Activated CD8-positive, alpha-beta memory T cell treated with anti-CD3 and anti-CD28 coated beads for 36 hours (primary cell): ENCODE results near the gene MAGED2. TPM values are rescaled to one million over a fixed set of nuclear protein-coding genes. Genes with fewer than 3 reads are reported as not detected.
"Not testable (repeated sequence)": the region's sequence is repeated elsewhere in the genome, so short reads cannot be mapped to it uniquely, and the experiment has no call there.

Source experiments
- CTCF ChIA-PET: fragments of 350-600 bp; sonication (Branson Sonifier 250); formaldehyde crosslinking; loops from one replicate; lab custom pipeline; 2021; ENCODE audit warnings: antibody characterized with exemption; lab: Charles Lee
- POLR2A ChIA-PET: fragments of 350-600 bp; sonication (Branson Sonifier 250); formaldehyde crosslinking; loops from one replicate; lab custom pipeline; 2021; ENCODE audit warnings: antibody characterized with exemption; lab: Charles Lee
- total RNA-seq, 2 experiments: library from RNA; stranded (reverse); gene quantifications; one replicate each; pipeline ENCODE4 v1.2.3, GENCODE V29; 2021

Gene MAGED2
- total RNA-seq, 2 experiments from 2014 or later: 31.7 to 34.4 TPM

- POLR2A ChIA-PET: no interaction called here
- CTCF ChIA-PET: no interaction called here
Measured at GRCh38 chrX:54817220-54817820, 9.8 kb downstream of the MAGED2 start.

GRCh38 chrX:54818221-54818620 lies 10.7 kb downstream of the MAGED2 start:
- POLR2A ChIA-PET: no interaction called here
- CTCF ChIA-PET: no interaction called here

GRCh38 chrX:54819201-54819600 lies 11.7 kb downstream of the MAGED2 start:
- CTCF ChIA-PET: no interaction called here
- POLR2A ChIA-PET: no interaction called here

- ChIA-PET POLR2A (no interaction called here), CTCF (no interaction called here)
Measured at GRCh38 chrX:54820737-54821136, 13.2 kb downstream of the MAGED2 start.

GRCh38 chrX:54821310-54821709 lies 13.8 kb downstream of the MAGED2 start:
- POLR2A ChIA-PET: no interaction called here
- CTCF ChIA-PET: no interaction called here

GRCh38 chrX:54824195-54824594 lies 16.6 kb downstream of the MAGED2 start:
- ChIA-PET CTCF (no interaction called here), POLR2A (no interaction called here)

GRCh38 chrX:54824722-54825121 lies 17.2 kb downstream of the MAGED2 start:
- ChIA-PET CTCF (no interaction called here), POLR2A (no interaction called here)

- POLR2A ChIA-PET: no interaction called here
Measured at GRCh38 chrX:54825716-54826438, 18.3 kb downstream of the MAGED2 start.

GRCh38 chrX:54826598-54826997 lies 19.1 kb downstream of the MAGED2 start:
- CTCF ChIA-PET: no interaction called here
- POLR2A ChIA-PET: no interaction called here

More at GRCh38 chrX:54825716-54826438, 18.3 kb downstream of the MAGED2 start:
- CTCF ChIA-PET: no interaction called here

GRCh38 chrX:54838583-54838982 lies 31.0 kb downstream of the MAGED2 start:
- CTCF ChIA-PET: no interaction called here
- POLR2A ChIA-PET: no interaction called here

GRCh38 chrX:54841184-54841874 lies 33.8 kb downstream of the MAGED2 start:
- POLR2A ChIA-PET, CTCF ChIA-PET: not testable (repeated sequence)

GRCh38 chrX:54842607-54843006 lies 35.1 kb downstream of the MAGED2 start:
- POLR2A ChIA-PET: no interaction called here

GRCh38 chrX:54843050-54843449 lies 35.5 kb downstream of the MAGED2 start:
- ChIA-PET CTCF (no interaction called here), POLR2A (no interaction called here)

More at GRCh38 chrX:54842607-54843006, 35.1 kb downstream of the MAGED2 start:
- CTCF ChIA-PET: no interaction called here

- POLR2A ChIA-PET, CTCF ChIA-PET: not testable (repeated sequence)
Measured at GRCh38 chrX:54847700-54848099, 40.2 kb downstream of the MAGED2 start.

- ChIA-PET POLR2A (no interaction called here), CTCF (no interaction called here)
Measured at GRCh38 chrX:54865208-54865607, 57.7 kb downstream of the MAGED2 start.

Other genes with a start within 250 kb of the MAGED2 start
- gene ITIH6, start 9.5 kb upstream of the MAGED2 start, total RNA-seq: not detected
- gene TRO, start 113.1 kb downstream of the MAGED2 start, total RNA-seq: 1 to 10 TPM; 5.7 to 6.3 TPM
- under 1 TPM; 0.63 to 0.67 TPM for gene PFKFB1, start 186.4 kb downstream of the MAGED2 start, total RNA-seq
- 10 to 100 TPM; 36.8 to 39.4 TPM for gene APEX2, start 192.6 kb downstream of the MAGED2 start, total RNA-seq
- gene ALAS2, start 223.2 kb downstream of the MAGED2 start, total RNA-seq: not detected